GM23338 (cell line): ENCODE data around the gene TLX3. TPM values are rescaled to one million over a fixed set of nuclear protein-coding genes. Genes with fewer than 3 reads are reported as not detected.

Experiments used
- ATAC-seq: fragments of 200-7000 bp; cut with Tn5 transposase; 3 replicates; pipeline ENCODE4 v1.9.1; 2020
- DNase-seq: peaks from one replicate; pipeline ENCODE4 v3.0.0-alpha.2; 2015; ENCODE audit warnings: low spot score
- H2AFZ ChIP-seq: fragments of 200-600 bp; sonication (generic); 2 replicates; pipeline ENCODE4 v1.8.0; 2016; ENCODE audit warnings: antibody characterized with exemption, mild to moderate bottlenecking, moderate library complexity
- H3F3A ChIP-seq: fragments of 200-600 bp; sonication (generic); replicated peaks from 2 replicates; pipeline ENCODE4 v1.8.0; 2017; ENCODE audit warnings: antibody characterized with exemption, mixed run types, low read depth
- H3K27ac ChIP-seq: fragments of 200-600 bp; sonication (generic); 2 replicates; pipeline ENCODE4 v1.6.1; 2016; ENCODE audit warnings: low read depth
- H3K27me3 ChIP-seq: fragments of 200-600 bp; sonication (generic); 2 replicates; pipeline ENCODE4 v1.8.0; 2016; ENCODE audit warnings: mild to moderate bottlenecking, mixed run types, moderate library complexity; ENCODE audit not compliant: insufficient read depth
- H3K36me3 ChIP-seq: fragments of 200-600 bp; sonication (generic); 2 replicates; pipeline ENCODE4 v1.8.0; 2016; ENCODE audit warnings: mild to moderate bottlenecking; ENCODE audit not compliant: insufficient read depth
- H3K4me1 ChIP-seq: fragments of 200-600 bp; sonication (generic); 2 replicates; pipeline ENCODE4 v1.8.0; 2016; ENCODE audit warnings: mild to moderate bottlenecking, moderate library complexity; ENCODE audit not compliant: insufficient read depth
- H3K4me2 ChIP-seq: fragments of 200-600 bp; sonication (generic); 2 replicates; pipeline ENCODE4 v1.7.1; 2017; ENCODE audit warnings: mixed run types
- H3K4me3 ChIP-seq: fragments of 200-600 bp; sonication (generic); 2 replicates; pipeline ENCODE4 v1.6.1; 2016; ENCODE audit warnings: mixed run types
- H3K79me2 ChIP-seq: fragments of 200-600 bp; sonication (generic); replicated peaks from 2 replicates; pipeline ENCODE4 v1.8.0; 2017; ENCODE audit warnings: mild to moderate bottlenecking; ENCODE audit not compliant: insufficient read depth
- H3K9me2 ChIP-seq: fragments of 200-600 bp; sonication (generic); 2 replicates; pipeline ENCODE4 v1.8.0; 2017; ENCODE audit not compliant: insufficient read depth
- H4K20me1 ChIP-seq: fragments of 200-600 bp; sonication (generic); replicated peaks from 2 replicates; pipeline ENCODE4 v1.8.0; 2017; ENCODE audit warnings: mild to moderate bottlenecking; ENCODE audit not compliant: insufficient read depth
- H3K27ac Mint-ChIP-seq: 2 replicates; pipeline ENCODE4 v1.8.0; 2020; ENCODE audit warnings: inconsistent platforms, mild to moderate bottlenecking, moderate library complexity, mixed read lengths
- H3K27me3 Mint-ChIP-seq: 3 replicates; pipeline ENCODE4 v1.8.0; 2022; ENCODE audit warnings: low read depth, mild to moderate bottlenecking, moderate library complexity, mixed read lengths, inconsistent platforms; ENCODE audit not compliant: insufficient read depth, poor library complexity
- H3K36me3 Mint-ChIP-seq: 3 replicates; pipeline ENCODE4 v1.8.0; 2021; ENCODE audit warnings: low read depth, mild to moderate bottlenecking, inconsistent platforms, moderate library complexity, mixed read lengths
- H3K4me1 Mint-ChIP-seq: 3 replicates; pipeline ENCODE4 v1.8.0; 2020; ENCODE audit warnings: mild to moderate bottlenecking, inconsistent platforms, mixed read lengths
- H3K4me3 Mint-ChIP-seq: 3 replicates; pipeline ENCODE4 v1.8.0; 2021; ENCODE audit warnings: moderate library complexity, mild to moderate bottlenecking, inconsistent platforms, mixed read lengths
- H3K9me3 Mint-ChIP-seq: 3 replicates; pipeline ENCODE4 v1.8.0; 2020; ENCODE audit warnings: moderate library complexity, mild to moderate bottlenecking, inconsistent platforms, mixed read lengths
- CREB1 ChIP-seq: fragments of 250-450 bp; sonication (Bioruptor Pico); IDR thresholded peaks from 2 replicates; pipeline ENCODE4 v1.5.0; 2020; ENCODE audit warnings: low read depth, mild to moderate bottlenecking, moderate library complexity
- ETS1 ChIP-seq: IDR thresholded peaks from 2 replicates; pipeline ENCODE4 v1.6.1; 2016; ENCODE audit warnings: antibody characterized with exemption
- EZH2 ChIP-seq: fragments of 200-600 bp; sonication (generic); IDR thresholded peaks from one replicate; pipeline ENCODE4 v1.8.0; 2017; ENCODE audit warnings: antibody characterized with exemption, mild to moderate bottlenecking, low read depth; ENCODE audit not compliant: unreplicated experiment
- EZH2phosphoT487 ChIP-seq: fragments of 200-600 bp; sonication (generic); IDR thresholded peaks from one replicate; pipeline ENCODE4 v1.8.1; 2018; ENCODE audit warnings: antibody characterized with exemption; ENCODE audit not compliant: unreplicated experiment
- JUNB ChIP-seq: IDR thresholded peaks from one replicate; pipeline ENCODE4 v1.6.1; 2016; ENCODE audit warnings: antibody characterized with exemption; ENCODE audit not compliant: unreplicated experiment
- NANOG ChIP-seq: IDR thresholded peaks from 2 replicates; pipeline ENCODE4 v1.6.1; 2016; ENCODE audit warnings: antibody characterized with exemption, borderline replicate concordance
- POLR2AphosphoS5 ChIP-seq: IDR thresholded peaks from 2 replicates; pipeline ENCODE4 v1.6.1; 2016; ENCODE audit warnings: antibody characterized with exemption, low read depth
- REST ChIP-seq: IDR thresholded peaks from one replicate; pipeline ENCODE4 v1.6.1; 2018; ENCODE audit warnings: antibody characterized with exemption; ENCODE audit not compliant: unreplicated experiment
- STAT1 ChIP-seq: IDR thresholded peaks from one replicate; pipeline ENCODE4 v1.6.1; 2016; ENCODE audit warnings: antibody characterized with exemption; ENCODE audit not compliant: unreplicated experiment
- ZNF114 ChIP-seq: fragments of 250-450 bp; sonication (Bioruptor Pico); IDR thresholded peaks from 2 replicates; pipeline ENCODE4 v1.5.0; 2020; ENCODE audit warnings: mild to moderate bottlenecking, moderate library complexity
- ZNF331 ChIP-seq: fragments of 250-450 bp; sonication (Bioruptor Pico); IDR thresholded peaks from 2 replicates; pipeline ENCODE4 v1.5.0; 2020; ENCODE audit warnings: low read depth, mild to moderate bottlenecking, moderate library complexity
- polyA plus RNA-seq: library from polyadenylated mRNA; unstranded; fragments of >200 nt; fragmentation: Nextera tagmentation; extraction: Ambion mirVana; gene quantifications from 2 replicates; pipeline ENCODE4 v1.2.1, GENCODE V29; 2016
- total RNA-seq: library from RNA; depleted of rRNA; stranded (reverse); fragments of >200 nt; shearing (Covaris generic); gene quantifications from 2 replicates; pipeline ENCODE4 v1.2.3, GENCODE V29; 2014
- TF ChIP-seq, protein P1 (sequence below), 2 experiments: fragments of 200-600 bp in 1 of 2; sonication (generic) in 1 of 2; conservative IDR thresholded peaks; 2 replicates each; pipeline versions ENCODE4 v1.5.1 to v1.6.1; 2016 to 2017; ENCODE audit warnings: antibody characterized with exemption in 2 of 2, low read depth in 2 of 2, mild to moderate bottlenecking in 2 of 2, moderate library complexity in 1 of 2
- TF ChIP-seq, protein P2 (sequence below): fragments of 250-450 bp; sonication (Bioruptor Pico); IDR thresholded peaks from 2 replicates; pipeline ENCODE4 v1.5.0; 2020; ENCODE audit warnings: mild to moderate bottlenecking, moderate library complexity

The TLX3 gene
- total and polyA plus RNA-seq, 2 experiments from 2014 or later: 0.83 TPM; not detected in 1

DNA sequence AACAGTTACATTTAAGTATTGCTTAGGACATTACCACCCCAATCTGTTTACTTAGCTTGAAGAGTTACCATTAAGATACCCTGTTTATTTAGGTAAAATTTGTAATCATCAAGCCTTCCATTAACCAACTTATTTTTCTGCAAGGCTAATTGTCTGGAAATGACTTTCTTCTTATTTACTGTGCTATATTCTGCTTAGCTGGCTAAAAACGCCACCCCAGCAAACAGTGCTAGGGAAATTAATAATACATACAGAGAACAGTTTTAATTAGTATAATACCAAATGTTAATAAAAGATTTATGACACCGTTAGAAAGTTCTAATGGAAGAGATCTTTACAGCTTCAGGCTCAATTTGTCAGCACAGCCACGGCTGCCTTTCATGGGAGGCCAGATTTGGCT, 14.0 kb downstream of the TLX3 start:
- peaks cover 20% of the 10 kb centered on the region for H3K4me1 Mint-ChIP-seq
- Histone ChIP-seq H3K27ac (no peak overlapping the region), H4K20me1 (no peaks in the 10 kb centered on the region; the same call in 1 of the 2 replicates), H3K4me3 (no peak overlapping the region), H3K9me2 (no peaks in the 10 kb centered on the region), H3K4me1 (peaks cover 25% of the 10 kb centered on the region), H3K4me2 (no peak overlapping the region), H2AFZ (no peak overlapping the region), H3F3A (peaks cover 3% of the 10 kb centered on the region; the same call in 1 of the 2 replicates), H3K36me3 (no peaks in the 10 kb centered on the region), H3K27me3 (peaks cover 66% of the 10 kb centered on the region), H3K79me2 (no peaks in the 10 kb centered on the region)
- H3K4me3 Mint-ChIP-seq: no peak overlapping the region
- no peaks in the 10 kb centered on the region for H3K9me3 Mint-ChIP-seq
- DNase-seq (no peak), ATAC-seq (no peak)
- H3K27me3 Mint-ChIP-seq: peaks cover 52% of the 10 kb centered on the region
- no peaks in the 10 kb centered on the region for H3K36me3 Mint-ChIP-seq
- TF ChIP-seq JUNB (no peak), ZNF331 (CRISPR knock-in tag) (no peak), NANOG (no peak), POLR2AphosphoS5 (no peak), EZH2phosphoT487 (no peak), STAT1 (no peak), ETS1 (no peak), ZNF114 (no peak), CREB1 (CRISPR knock-in tag) (no peak), EZH2 (no peak), REST (no peak)
- TF ChIP-seq, protein P1, sequence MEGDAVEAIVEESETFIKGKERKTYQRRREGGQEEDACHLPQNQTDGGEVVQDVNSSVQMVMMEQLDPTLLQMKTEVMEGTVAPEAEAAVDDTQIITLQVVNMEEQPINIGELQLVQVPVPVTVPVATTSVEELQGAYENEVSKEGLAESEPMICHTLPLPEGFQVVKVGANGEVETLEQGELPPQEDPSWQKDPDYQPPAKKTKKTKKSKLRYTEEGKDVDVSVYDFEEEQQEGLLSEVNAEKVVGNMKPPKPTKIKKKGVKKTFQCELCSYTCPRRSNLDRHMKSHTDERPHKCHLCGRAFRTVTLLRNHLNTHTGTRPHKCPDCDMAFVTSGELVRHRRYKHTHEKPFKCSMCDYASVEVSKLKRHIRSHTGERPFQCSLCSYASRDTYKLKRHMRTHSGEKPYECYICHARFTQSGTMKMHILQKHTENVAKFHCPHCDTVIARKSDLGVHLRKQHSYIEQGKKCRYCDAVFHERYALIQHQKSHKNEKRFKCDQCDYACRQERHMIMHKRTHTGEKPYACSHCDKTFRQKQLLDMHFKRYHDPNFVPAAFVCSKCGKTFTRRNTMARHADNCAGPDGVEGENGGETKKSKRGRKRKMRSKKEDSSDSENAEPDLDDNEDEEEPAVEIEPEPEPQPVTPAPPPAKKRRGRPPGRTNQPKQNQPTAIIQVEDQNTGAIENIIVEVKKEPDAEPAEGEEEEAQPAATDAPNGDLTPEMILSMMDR (conservative IDR thresholded peaks at IDR 0.05; ENCODE audit: low read depth in 2 of 2): no peak
- TF ChIP-seq, protein P2, sequence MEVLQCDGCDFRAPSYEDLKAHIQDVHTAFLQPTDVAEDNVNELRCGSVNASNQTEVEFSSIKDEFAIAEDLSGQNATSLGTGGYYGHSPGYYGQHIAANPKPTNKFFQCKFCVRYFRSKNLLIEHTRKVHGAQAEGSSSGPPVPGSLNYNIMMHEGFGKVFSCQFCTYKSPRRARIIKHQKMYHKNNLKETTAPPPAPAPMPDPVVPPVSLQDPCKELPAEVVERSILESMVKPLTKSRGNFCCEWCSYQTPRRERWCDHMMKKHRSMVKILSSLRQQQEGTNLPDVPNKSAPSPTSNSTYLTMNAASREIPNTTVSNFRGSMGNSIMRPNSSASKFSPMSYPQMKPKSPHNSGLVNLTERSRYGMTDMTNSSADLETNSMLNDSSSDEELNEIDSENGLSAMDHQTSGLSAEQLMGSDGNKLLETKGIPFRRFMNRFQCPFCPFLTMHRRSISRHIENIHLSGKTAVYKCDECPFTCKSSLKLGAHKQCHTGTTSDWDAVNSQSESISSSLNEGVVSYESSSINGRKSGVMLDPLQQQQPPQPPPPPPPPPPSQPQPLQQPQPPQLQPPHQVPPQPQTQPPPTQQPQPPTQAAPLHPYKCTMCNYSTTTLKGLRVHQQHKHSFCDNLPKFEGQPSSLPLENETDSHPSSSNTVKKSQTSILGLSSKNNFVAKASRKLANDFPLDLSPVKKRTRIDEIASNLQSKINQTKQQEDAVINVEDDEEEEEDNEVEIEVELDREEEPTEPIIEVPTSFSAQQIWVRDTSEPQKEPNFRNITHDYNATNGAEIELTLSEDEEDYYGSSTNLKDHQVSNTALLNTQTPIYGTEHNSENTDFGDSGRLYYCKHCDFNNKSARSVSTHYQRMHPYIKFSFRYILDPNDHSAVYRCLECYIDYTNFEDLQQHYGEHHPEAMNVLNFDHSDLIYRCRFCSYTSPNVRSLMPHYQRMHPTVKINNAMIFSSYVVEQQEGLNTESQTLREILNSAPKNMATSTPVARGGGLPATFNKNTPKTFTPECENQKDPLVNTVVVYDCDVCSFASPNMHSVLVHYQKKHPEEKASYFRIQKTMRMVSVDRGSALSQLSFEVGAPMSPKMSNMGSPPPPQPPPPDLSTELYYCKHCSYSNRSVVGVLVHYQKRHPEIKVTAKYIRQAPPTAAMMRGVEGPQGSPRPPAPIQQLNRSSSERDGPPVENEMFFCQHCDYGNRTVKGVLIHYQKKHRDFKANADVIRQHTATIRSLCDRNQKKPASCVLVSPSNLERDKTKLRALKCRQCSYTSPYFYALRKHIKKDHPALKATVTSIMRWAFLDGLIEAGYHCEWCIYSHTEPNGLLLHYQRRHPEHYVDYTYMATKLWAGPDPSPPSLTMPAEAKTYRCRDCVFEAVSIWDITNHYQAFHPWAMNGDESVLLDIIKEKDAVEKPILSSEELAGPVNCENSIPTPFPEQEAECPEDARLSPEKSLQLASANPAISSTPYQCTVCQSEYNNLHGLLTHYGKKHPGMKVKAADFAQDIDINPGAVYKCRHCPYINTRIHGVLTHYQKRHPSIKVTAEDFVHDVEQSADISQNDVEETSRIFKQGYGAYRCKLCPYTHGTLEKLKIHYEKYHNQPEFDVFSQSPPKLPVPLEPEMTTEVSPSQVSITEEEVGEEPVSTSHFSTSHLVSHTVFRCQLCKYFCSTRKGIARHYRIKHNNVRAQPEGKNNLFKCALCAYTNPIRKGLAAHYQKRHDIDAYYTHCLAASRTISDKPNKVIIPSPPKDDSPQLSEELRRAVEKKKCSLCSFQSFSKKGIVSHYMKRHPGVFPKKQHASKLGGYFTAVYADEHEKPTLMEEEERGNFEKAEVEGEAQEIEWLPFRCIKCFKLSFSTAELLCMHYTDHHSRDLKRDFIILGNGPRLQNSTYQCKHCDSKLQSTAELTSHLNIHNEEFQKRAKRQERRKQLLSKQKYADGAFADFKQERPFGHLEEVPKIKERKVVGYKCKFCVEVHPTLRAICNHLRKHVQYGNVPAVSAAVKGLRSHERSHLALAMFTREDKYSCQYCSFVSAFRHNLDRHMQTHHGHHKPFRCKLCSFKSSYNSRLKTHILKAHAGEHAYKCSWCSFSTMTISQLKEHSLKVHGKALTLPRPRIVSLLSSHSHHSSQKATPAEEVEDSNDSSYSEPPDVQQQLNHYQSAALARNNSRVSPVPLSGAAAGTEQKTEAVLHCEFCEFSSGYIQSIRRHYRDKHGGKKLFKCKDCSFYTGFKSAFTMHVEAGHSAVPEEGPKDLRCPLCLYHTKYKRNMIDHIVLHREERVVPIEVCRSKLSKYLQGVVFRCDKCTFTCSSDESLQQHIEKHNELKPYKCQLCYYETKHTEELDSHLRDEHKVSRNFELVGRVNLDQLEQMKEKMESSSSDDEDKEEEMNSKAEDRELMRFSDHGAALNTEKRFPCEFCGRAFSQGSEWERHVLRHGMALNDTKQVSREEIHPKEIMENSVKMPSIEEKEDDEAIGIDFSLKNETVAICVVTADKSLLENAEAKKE: no peak
- H3K27ac Mint-ChIP-seq: no peak overlapping the region
